Effector memory CD4-positive, alpha-beta T cell (primary cell): Measurements from ENCODE around the gene MYMK.

Source experiments
- DNase-seq, 3 donors: peaks; one replicate each; pipeline ENCODE4 v3.0.0-alpha.2; 2020
- H3K27ac ChIP-seq: 2 replicates; pipeline ENCODE4 v1.7.0; 2013; ENCODE audit warnings: mild to moderate bottlenecking, low read length, moderate library complexity; ENCODE audit not compliant: insufficient read depth, poor library complexity, severe bottlenecking
- H3K27me3 ChIP-seq: replicated peaks from 2 replicates; pipeline ENCODE4 v1.7.0; 2013; ENCODE audit warnings: mild to moderate bottlenecking, low read length; ENCODE audit not compliant: insufficient read depth, control insufficient read depth, poor library complexity, severe bottlenecking
- H3K36me3 ChIP-seq: 2 replicates; pipeline ENCODE4 v1.7.0; 2013; ENCODE audit warnings: mild to moderate bottlenecking, low read length, moderate library complexity; ENCODE audit not compliant: control insufficient read depth, insufficient read depth
- H3K4me1 ChIP-seq: 2 replicates; pipeline ENCODE4 v1.7.0; 2013; ENCODE audit warnings: low read length, mild to moderate bottlenecking; ENCODE audit not compliant: control insufficient read depth, insufficient read depth, poor library complexity, severe bottlenecking
- H3K4me3 ChIP-seq: 2 replicates; pipeline ENCODE4 v1.7.0; 2013; ENCODE audit warnings: low read length, low read depth, mild to moderate bottlenecking; ENCODE audit not compliant: insufficient read depth, poor library complexity, severe bottlenecking
- H3K9me3 ChIP-seq: 2 replicates; pipeline ENCODE4 v1.7.0; 2013; ENCODE audit warnings: mild to moderate bottlenecking, low read length, moderate library complexity; ENCODE audit not compliant: control insufficient read depth

Gene MYMK

DNA sequence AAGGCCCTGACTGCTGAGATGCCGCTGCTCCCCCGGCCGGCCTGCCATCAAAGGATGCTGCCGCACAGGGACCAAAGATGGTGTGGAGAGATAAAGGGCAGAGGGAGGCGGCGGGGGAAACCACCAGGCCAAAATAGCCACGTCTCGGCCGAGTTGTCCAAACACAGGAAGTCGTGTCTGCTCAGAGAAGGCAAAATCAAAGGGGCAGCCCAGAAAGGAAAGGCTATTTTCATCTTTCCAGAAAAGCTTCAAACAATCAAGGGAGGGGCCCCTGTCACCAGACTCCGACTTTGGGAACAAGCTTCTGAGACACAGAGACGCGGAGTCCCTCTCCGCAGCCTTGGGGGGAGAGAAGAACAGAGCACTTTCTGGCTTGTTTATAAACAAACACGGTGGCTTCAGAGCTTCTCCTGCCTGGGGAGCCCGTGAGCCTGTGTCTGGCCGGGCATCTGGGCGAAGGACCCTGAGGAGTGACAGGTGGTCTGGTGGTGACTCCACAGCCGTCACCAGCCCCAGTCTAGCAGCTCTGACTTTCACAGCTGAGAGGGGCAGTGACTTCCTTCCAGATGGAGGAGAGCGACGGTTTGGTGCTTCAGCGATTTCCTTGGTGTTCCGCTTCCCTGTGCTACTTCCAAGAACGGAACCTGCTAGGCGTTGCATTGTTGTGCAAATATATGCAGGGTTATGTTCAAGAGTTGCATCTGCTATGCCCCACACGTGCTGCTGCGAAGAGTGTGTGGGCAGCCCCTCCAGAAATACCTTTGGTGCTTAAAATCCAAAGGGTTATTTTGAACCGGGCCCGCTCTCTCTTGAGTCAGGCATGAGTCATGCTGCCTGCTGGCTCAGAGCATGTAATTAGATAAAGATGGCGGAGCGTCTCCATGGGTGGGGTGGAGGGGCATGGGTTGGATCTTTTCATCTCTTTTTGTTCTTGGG lies 33.7 kb upstream of the MYMK start:
- Histone ChIP-seq H3K9me3 (no peaks in the 10 kb centered on the region), H3K36me3 (no peaks in the 10 kb centered on the region), H3K27me3 (peaks cover 9% of the 10 kb centered on the region), H3K4me1 (no peaks in the 10 kb centered on the region), H3K27ac (no peak overlapping the region), H3K4me3 (no peak overlapping the region)
- DNase-seq, result no peak

DNA sequence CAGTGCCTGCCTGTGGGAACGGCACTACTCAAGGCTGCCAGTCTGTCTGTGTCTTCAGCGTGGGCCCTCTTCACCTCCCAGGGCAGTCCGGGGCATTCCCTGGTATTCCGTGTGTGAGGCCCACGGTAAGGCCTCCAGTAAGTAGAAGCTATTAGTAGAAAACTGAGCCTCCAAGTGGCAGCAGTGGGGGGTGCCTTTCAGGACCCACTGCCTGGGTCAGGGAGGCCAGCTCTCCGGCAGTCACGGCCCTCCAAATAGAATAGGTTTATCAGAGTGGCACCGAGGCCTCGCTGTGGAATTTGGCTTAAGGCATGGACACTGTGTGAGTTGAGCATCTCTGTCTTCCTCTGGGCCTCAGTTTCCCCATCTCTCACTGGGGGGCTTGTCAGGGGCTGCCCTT lies 32.8 kb upstream of the MYMK start:
- no peaks in the 10 kb centered on the region for H3K4me1 ChIP-seq
- peaks cover 9% of the 10 kb centered on the region for H3K27me3 ChIP-seq
- no peaks in the 10 kb centered on the region for H3K9me3 ChIP-seq
- no peak for DNase-seq
- H3K27ac ChIP-seq, result no peak overlapping the region
- H3K36me3 ChIP-seq, result no peaks in the 10 kb centered on the region
- H3K4me3 ChIP-seq, result no peak overlapping the region

DNA sequence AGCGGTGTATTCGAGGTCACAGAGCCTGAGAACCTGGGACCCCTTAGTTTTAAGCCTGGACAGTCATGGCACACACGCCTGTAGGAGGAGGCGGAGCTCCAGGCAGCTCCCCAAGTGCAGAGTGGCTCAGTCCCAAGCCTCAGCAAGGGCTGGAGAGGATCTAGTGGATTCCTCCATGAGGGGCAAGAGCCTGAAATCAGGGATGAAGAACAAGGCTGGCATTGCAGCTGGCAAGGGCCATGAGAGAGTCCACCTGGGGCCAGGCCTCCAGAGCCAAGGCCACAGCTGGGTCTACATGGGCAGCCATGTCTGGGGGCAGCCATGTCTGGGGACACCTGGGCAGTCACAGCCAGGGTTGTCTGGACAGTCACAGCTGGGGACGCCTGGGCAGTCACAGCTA lies 31.6 kb upstream of the MYMK start:
- Histone ChIP-seq H3K4me3 (no peak overlapping the region), H3K9me3 (no peaks in the 10 kb centered on the region), H3K36me3 (no peaks in the 10 kb centered on the region), H3K27me3 (peaks cover 9% of the 10 kb centered on the region), H3K27ac (no peak overlapping the region), H3K4me1 (no peaks in the 10 kb centered on the region)
- no peak for DNase-seq

DNA sequence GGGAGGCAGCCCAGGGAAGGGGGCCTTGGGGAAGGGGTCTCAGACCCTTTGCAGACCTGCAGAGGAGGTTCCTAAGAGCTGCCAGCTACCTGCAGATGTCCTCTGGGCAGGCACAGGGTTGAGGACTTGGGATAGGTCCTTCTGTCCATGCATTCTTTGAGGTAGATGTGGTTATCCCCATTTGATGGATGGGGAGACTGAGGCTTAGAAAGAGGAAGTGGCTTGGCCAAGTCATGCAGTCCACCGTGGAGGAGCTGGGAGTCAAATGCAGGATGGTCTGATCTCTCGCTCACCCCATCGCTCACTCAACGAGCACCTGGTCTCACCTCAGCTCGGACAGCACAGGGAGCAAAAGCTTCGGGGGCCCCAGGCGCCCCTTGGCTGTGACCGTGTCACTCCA lies 30.0 kb upstream of the MYMK start:
- no peak overlapping the region for H3K4me3 ChIP-seq
- DNase-seq, result no peak
- peaks cover 9% of the 10 kb centered on the region for H3K27me3 ChIP-seq
- no peaks in the 10 kb centered on the region for H3K36me3 ChIP-seq
- no peaks in the 10 kb centered on the region for H3K9me3 ChIP-seq
- H3K4me1 ChIP-seq, result no peaks in the 10 kb centered on the region
- H3K27ac ChIP-seq, result no peak overlapping the region

DNA sequence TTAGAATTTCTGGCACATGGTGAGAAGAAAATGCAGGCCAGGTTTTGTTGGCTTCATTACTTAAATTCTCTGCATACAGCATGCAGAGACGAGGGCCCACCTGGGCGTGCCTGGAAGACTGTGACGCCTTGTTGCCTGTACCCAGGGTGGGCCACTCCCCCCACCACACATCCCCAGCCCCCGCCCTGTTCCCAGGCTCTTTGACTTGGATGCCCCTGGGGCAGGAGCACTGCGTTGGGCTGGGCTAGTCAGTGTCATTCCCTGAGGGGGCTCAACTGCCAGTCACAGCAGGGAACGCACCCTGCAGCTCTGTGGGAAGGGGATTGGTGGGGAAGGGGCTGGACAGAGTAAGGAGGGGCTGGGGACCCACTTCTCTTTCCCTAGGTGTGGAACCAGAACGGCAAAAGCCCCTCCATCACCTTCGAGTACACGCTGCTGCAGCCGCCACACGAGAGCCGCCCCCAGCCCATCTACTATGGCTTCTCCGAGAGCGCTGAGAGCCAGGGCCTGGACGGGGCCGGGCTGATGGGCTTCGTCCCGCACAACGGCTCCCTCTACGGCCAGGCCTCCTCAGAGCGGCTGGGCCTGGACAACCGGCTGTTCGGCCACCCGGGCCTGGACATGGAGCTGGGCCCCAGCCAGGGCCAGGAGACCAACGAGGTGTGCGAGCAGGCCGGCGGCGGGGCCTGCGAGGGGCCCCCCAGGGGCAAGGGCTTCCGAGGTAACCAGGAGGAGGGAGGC lies 29.4 kb upstream of the MYMK start:
- Histone ChIP-seq H3K36me3 (no peaks in the 10 kb centered on the region), H3K4me3 (no peak overlapping the region), H3K27ac (no peak overlapping the region), H3K4me1 (no peaks in the 10 kb centered on the region), H3K27me3 (peaks cover 9% of the 10 kb centered on the region), H3K9me3 (no peaks in the 10 kb centered on the region)
- no peak for DNase-seq

DNA sequence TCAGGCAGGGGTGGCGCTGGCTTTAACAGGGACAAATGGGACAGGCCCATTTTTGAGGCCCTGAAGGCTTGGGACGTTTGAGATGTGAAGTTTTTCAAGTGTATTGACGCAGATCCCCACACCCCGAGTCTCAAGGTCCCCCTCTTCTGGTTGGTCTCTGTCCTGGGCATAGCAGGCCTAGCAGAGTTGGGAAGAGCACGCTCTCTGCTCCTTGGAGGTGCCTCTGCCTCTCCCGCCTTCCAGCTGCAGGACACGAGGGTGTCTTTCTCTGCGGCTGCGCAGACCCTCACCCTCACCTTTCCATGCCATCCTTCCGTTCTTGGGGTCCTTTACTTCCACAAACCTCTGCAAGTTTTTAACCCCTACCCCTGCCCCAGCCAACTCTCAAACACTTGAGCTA lies 28.4 kb upstream of the MYMK start:
- Histone ChIP-seq H3K9me3 (no peaks in the 10 kb centered on the region), H3K4me1 (no peaks in the 10 kb centered on the region), H3K4me3 (no peak overlapping the region), H3K27me3 (peaks cover 3% of the 10 kb centered on the region), H3K27ac (no peak overlapping the region), H3K36me3 (no peaks in the 10 kb centered on the region)
- no peak for DNase-seq

DNA sequence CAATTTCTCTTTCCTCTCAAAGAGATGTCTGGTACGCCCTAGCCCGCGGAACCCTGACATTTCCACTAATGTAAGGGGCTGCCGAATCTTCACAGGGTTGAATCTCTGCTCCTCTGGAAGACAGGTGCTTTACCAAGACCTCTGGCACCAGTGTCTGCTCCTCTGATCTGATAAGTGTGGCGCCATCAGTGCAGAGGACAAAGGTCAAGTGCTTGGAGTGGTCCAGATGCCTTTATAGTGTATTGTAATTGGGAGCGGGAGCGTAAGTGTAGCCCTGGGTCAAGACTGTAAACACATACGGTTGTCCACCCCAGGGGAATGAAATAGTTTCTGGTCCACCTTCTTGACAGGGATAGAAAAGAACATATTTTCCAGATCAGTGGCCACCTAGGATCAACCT lies 27.5 kb upstream of the MYMK start:
- Histone ChIP-seq H3K4me3 (no peak overlapping the region), H3K36me3 (no peaks in the 10 kb centered on the region), H3K27me3 (no peaks in the 10 kb centered on the region), H3K4me1 (no peaks in the 10 kb centered on the region), H3K27ac (no peak overlapping the region), H3K9me3 (no peaks in the 10 kb centered on the region)
- no peak for DNase-seq

DNA sequence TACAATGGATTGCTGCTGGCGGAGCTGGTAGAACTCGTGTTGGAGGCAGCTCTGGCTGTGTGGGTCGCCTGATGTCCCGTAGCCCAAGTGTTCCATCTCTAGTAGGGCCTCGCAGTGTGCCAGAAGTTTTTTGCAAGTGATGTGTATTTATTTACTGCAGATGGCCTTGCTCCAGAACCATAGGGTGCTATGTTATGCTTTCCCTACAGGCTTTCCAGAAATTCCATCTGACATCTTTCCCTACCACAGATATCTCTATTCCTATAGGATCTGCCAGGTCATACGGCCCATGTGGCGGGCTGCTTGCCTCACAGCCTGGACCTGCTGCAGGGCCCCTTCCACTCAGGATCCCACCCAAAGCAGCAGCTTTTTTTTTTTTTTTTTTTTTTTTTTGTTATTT lies 26.7 kb upstream of the MYMK start:
- no peak overlapping the region for H3K27ac ChIP-seq
- H3K27me3 ChIP-seq, result no peaks in the 10 kb centered on the region
- H3K36me3 ChIP-seq, result no peaks in the 10 kb centered on the region
- DNase-seq, result no peak
- H3K4me3 ChIP-seq, result no peak overlapping the region
- no peaks in the 10 kb centered on the region for H3K9me3 ChIP-seq
- H3K4me1 ChIP-seq, result no peaks in the 10 kb centered on the region

DNA sequence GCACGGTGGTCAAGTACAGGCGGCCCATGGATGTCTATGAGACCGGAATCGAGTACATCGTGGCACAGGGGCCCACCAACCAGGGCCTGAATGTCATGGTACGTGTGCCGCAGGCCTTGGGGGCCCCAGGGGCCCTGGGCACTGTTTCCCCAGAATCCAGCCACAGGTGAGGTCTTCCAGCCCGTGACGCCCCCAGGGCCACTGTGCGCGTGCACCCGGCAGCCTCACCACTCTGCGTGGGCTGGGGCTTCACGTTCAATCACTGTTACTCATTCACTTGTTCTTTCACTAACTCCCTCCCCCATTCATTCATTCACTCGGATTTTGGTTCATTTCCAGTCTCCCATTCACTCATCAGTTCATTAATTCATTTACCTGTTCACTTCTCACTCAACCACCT lies 22.4 kb upstream of the MYMK start:
- no peak for DNase-seq
- H3K4me3 ChIP-seq, result no peak overlapping the region
- H3K27me3 ChIP-seq, result no peaks in the 10 kb centered on the region
- H3K36me3 ChIP-seq, result no peaks in the 10 kb centered on the region
- no peak overlapping the region for H3K27ac ChIP-seq
- H3K4me1 ChIP-seq, result no peaks in the 10 kb centered on the region
- no peaks in the 10 kb centered on the region for H3K9me3 ChIP-seq

DNA sequence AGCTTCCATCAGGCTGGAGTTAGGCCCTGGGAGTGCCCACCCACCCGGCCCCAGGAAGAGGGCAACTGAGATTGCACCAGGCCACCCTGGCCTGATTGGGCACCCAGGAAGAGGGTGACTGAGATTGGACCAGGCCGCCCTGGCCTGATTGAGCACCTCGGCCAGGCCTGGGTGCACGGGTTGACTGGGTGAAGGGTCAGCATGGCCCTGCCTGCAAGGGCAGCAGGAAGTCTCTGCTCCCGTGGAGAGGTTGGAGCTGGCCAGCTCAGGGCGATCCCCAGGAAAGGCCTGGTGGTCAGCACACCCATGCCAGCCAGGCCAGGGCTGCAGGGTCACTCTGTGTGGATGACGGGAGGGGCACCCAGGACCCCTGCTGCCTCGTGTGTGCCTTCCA lies 21.5 kb upstream of the MYMK start:
- H3K36me3 ChIP-seq, result no peaks in the 10 kb centered on the region
- no peak for DNase-seq

More for the DNA sequence above, 21.5 kb upstream of the MYMK start:
- H3K9me3 ChIP-seq, result no peaks in the 10 kb centered on the region
- H3K27ac ChIP-seq, result no peak overlapping the region
- H3K4me1 ChIP-seq, result no peaks in the 10 kb centered on the region
- no peaks in the 10 kb centered on the region for H3K27me3 ChIP-seq
- H3K4me3 ChIP-seq, result no peak overlapping the region
